Measurements from ENCODE around the gene MAST4. TPM values are rescaled to one million over a fixed set of nuclear protein-coding genes. Genes with fewer than 3 reads are reported as not detected.

Gene MAST4
- total and polyA plus RNA-seq, 2 donors (not counting 1 experiment from before 2014, with no cell fraction given), result 2.5 to 57.1 TPM

GRCh38 chr5:67005737-67006499, 409.7 kb downstream of the MAST4 start:
- peaks cover 13 to 27% of the 10 kb centered on the region in 2 donors for H3K4me1 ChIP-seq (ENCODE audit: control insufficient read depth in 2 of 2, insufficient read depth in 2 of 2, low read length in 2 of 2)

More at GRCh38 chr5:67005737-67006499, 409.7 kb downstream of the MAST4 start:
- Histone ChIP-seq H3K79me2 (ENCODE audit: control insufficient read depth, insufficient read depth, low read length) (no peaks in the 10 kb centered on the region), H3K9ac (ENCODE audit: low read length) (no peak overlapping the region), H3K4me3 (ENCODE audit: control extremely low read depth in 1 of 5, extremely low read depth in 1 of 5, insufficient read depth in 1 of 5, low read depth in 2 of 5, low read length in 4 of 5) (no peak overlapping the region), H4K20me1 (ENCODE audit: control insufficient read depth, insufficient read depth, low read length, poor library complexity, severe bottlenecking) (no peaks in the 10 kb centered on the region), H3K4me2 (replicated peaks; ENCODE audit: low read depth, low read length, poor library complexity, severe bottlenecking) (no peak overlapping the region), H2AFZ (ENCODE audit: insufficient read depth, low read depth, low read length, poor library complexity, severe bottlenecking) (no peak overlapping the region), H3K36me3 (replicated peaks in 1 of 2; ENCODE audit: control extremely low read depth in 1 of 2, control insufficient read depth in 1 of 2, extremely low read depth in 1 of 2, insufficient read depth in 2 of 2, low read length in 1 of 2) (no peaks in the 10 kb centered on the region), H3K9me3 (ENCODE audit: control extremely low read depth in 1 of 3, control insufficient read depth in 2 of 3, insufficient read depth in 1 of 3, low read length in 2 of 3) (no peaks in the 10 kb centered on the region), H3K27me3 (replicated peaks in 1 of 4; ENCODE audit: control extremely low read depth in 1 of 4, control insufficient read depth in 3 of 4, insufficient read depth in 4 of 4, low read length in 3 of 4) (peaks cover 0 to 5% (median 1%) of the 10 kb centered on the region in 4 experiments), H3K27ac (ENCODE audit: low read length in 2 of 2) (no peak overlapping the region)
- ChIA-PET CTCF (interaction anchor here (2.8 kb wide), 1 partner anchor 8 kb away, joined by 6 read pairs; no protein-coding TSS in a partner anchor), POLR2A (no interaction called here)
- intact Hi-C loops (cut with micrococcal nuclease), result loop anchor here (2.0 to 10.0 kb wide), 2 partner anchors 17 to 149 kb away; no protein-coding TSS in a partner anchor
- Mint-ChIP-seq H3K4me3 (peak overlapping the region; percentile 96), H3K27ac (peak overlapping the region; percentile 93), H3K27me3 (no peaks in the 10 kb centered on the region), H3K4me1 (peaks cover 35% of the 10 kb centered on the region), H3K9me3 (ENCODE audit: insufficient read depth) (no peaks in the 10 kb centered on the region)
- TF ChIP-seq EZH2 (IDR thresholded peaks at IDR 0.05; ENCODE audit: borderline replicate concordance, insufficient read depth, low read depth, low read length, poor library complexity, severe bottlenecking) (no peak), CTCF (IDR thresholded peaks at IDR 0.05) (no peak)
- DNase-seq (peak; percentile 8), ATAC-seq (ENCODE audit: low read depth) (no peak)
- no CpG with 5 or more reads among the region's 3 CpGs for WGBS (ENCODE audit: insufficient coverage)

All from B cell (primary cell).